ENCODE data around the gene FGFBP1.
A peak's percentile ranks its signal among the peaks of the same experiment; 100 is the strongest.

Gene FGFBP1

DNA sequence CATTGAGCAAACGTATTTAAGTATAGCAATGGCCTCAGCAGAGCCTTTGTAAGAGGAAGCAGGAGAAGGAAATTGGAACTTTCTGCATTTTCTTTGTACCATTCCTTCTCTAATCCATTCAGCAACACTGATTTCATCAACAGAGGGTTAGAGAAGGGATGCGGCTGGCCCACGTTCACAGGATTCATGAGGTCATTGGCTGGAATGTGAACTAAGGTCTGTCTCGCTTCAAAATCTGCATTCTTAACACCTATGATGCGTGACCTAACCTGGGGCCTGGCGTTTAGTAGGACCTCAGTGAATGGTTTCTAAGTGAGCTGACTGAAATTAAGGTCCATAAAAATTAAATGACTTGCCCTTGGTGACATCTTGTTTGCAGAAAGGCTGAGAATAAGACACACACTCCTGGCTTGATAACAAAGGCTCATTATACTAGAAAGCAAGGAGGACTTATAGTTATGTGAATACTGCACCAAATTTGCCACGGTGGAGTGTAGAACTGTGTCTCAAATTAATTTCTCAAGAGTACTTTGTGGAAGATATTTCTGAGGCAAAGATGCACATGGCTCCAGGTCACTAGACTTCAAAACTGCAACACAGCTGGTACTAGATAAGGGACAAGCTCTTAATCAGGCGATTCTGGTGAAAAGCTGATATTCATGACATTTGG is 25.4 kb downstream of the FGFBP1 start:
- no peak for DNase-seq (ENCODE audit: low read depth, low spot score)

DNA sequence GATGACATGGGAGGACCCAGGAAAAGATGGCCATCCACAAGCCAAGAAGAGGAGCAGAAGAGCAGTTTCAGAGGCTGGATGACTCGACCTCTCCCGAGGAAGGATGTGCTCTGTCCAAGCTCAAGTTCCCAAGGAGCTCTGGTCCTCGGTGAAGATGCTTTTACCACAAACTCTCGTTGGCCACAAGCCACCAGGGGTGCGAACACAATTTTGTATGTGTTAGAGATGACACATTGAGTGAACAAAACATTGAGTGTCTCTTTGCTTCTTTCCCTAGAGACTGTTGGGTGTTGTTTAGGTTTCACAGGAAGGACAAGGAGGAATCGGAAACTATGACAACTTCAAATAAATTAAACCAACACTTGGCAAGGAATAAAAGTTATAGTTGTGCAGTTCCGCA is 26.3 kb downstream of the FGFBP1 start:
- DNase-seq (ENCODE audit: low read depth, low spot score), result no peak

DNA sequence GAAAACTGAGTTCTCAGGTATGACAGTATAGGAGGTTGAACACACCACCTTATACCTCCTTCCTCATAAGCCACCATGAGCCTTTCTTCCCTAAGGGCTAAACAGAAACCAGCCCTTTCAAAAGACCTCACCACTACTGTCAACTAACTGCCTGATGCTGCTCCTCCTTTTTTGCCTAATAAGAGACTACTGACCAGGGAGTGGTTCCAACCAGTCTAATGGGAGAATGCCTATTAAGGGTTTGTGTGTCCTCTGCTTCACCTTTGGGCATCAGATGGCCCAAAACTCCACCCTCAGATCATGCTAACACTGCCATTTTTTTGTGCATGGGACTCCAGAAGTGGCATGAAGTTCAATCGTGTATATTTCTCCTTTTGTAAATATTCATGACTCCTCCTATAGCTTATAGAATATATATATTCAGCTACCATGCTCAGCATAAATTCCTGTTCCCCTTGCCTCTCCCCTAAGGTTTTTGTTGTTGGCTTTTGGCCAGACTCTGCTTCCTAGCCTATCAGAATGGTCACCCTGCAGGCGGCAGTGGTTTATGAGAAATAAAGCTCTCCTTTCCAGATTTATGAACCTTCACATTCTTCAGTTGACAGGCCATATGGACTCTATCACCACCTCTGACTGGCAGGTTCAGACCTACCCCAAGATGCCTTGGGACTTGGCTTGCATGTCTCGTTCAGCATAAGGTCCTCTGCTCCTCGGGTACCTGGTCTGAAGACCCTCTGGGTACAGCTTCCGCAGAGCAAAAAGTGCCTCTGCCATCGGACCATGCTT is 28.2 kb downstream of the FGFBP1 start:
- no peak for DNase-seq (ENCODE audit: low read depth, low spot score)

DNA sequence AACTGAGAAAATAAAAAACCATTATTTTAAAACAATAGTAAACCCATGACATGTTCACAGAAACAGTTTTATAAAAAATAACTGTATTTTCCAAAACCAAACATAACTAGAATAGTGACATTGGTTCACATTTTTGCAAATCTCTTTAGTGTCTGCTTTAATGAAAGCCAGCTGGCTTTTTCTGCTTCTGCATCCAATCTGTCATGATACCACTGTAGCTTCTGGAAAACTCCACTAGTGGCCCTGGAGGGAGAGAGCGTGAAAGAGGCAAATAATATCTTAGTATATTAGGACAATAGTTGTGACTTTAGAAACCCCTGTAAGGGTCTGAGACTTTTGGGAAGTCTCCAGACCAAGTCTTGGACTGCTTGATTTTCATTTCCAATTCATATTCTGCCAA is 31.1 kb downstream of the FGFBP1 start:
- DNase-seq (ENCODE audit: low read depth, low spot score), result no peak

DNA sequence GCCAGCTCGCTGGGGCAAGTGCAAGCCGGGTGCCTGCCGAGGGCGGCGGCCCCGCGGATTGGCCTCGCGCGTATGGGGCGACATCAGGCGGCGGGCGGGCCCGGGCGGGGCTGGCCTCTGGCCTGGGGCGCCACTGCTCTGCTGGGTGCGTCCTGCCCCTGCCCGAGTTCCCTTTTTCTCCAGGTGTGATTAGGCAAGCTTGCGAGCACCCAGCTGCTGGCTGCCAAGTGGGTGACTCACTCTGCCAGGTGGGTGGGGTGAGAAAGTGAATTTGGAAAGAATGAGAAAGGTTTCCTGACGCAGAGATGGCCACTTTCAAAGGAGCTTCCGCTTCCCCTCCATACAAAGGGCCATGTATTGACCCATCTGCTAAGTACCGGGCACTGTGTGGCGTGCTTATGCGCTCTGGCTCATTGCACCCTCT is 32.5 kb downstream of the FGFBP1 start:
- DNase-seq (ENCODE audit: low read depth, low spot score), result peak; percentile 82

DNA sequence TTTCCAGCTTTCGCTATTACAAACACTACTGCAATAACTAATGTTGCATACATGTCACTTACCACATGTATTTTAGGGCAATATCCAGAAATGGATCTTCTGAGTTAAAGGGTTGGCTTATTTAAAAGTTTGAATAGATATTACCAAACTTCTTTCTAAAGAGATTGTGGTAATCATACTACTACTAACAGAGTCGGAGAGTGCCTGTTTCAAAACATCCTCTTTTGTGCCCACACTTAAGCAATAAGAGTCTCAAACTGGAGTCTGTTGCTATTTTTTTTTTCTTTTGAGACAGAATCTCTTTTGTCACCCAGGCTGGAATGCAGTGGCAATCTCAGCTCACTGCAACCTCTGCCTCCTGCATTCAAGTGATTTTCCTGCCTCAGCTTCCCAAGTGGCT is 35.8 kb downstream of the FGFBP1 start:
- no peak for DNase-seq (ENCODE audit: low read depth, low spot score)

DNA sequence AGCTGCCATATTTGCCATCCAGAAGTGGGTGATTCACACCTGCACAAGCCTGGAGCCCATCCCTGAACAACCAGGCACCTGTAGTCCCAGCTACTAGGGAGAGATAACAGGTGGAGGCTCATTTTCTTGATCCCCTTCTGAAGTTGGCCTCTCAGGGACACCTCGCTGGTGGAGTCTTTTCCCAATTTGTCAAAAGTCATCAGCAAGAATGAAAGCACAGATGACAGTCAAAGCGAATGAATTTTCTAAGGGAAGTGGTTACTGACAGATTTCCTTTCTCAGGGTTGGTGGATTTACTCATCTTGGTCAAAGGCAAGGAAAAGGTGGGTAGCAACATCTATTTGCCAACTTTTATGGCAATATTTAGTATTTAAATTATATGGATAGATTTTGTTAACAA is 36.5 kb downstream of the FGFBP1 start:
- no peak for DNase-seq (ENCODE audit: low read depth, low spot score)

DNA sequence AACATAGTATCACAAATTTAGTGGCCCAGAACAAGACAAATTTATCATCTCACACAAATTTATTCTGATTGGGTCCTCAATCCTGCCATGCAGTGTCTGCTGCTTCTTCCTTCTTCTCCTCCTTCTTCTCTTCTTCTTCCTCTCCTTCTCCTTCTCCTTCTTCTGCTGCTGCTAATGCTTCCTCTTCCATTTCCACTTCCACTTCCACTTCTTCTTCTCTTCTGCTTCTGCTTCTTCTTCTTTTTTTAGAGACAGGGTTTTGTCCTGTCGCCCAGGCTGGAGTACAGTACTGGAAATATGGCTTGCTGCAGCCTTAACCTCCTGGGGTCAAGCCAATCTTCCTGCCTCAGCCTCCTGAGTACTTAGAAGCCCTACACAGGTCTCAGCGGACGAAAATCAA is 37.5 kb downstream of the FGFBP1 start:
- DNase-seq (ENCODE audit: low read depth, low spot score), result no peak

DNA sequence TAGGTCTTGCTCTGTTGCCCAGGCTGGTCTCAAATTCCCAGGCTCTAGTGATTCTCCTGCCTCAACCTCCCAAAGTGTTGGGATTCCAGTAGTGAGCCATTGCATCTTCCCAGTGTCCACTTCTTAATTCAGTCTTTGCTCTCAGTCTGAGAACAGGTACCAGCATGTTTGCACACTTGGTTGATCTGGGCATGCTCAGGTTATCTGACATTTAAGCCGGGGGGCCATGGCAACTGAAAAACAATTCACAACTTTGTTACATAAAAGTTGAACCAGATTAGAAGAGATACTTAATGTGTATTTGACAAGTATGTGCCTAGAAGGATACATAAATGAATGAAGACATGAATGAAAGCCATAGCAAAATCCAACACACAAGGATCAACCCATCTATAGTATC is 39.0 kb downstream of the FGFBP1 start:
- no peak for DNase-seq (ENCODE audit: low read depth, low spot score)

DNA sequence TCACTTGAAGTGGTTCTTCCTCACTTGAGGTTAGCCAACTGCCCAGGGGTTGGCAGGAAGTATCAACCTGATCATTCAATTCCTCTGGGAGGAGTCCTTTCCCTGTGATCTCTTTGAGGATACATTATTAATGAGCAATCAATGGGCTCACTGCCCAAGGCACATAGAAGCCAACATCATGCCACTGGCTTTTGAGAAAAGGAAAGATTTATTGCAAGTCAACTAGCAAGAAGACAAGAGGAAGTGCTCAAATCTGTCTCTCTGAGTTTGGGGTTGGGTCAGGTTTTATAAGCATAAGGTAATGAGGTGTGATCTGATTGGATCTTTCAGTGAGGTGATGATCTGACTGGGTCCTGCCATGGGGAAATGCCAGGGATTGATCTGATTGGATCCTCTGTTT is 39.6 kb downstream of the FGFBP1 start:
- DNase-seq (ENCODE audit: low read depth, low spot score), result no peak

DNA sequence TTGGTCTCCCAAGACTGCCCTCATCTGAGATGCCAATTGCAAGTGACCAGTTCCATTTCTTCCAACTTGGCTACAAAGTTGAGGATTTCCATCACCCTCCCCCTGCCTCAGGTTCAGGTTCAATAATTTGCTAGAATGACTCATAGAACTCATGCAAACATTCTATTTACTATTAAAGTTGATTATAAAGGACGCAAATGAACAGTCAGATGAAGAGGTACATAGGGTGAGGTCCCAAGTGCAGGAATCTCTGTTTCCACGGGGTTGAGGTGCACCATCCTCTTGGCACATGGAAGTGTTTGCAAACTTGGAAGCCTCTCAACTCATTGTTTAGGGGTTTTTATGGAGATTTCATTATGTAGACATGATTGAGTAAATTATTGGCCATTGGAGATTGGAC is 41.0 kb downstream of the FGFBP1 start:
- no peak for DNase-seq (ENCODE audit: low read depth, low spot score)

DNA sequence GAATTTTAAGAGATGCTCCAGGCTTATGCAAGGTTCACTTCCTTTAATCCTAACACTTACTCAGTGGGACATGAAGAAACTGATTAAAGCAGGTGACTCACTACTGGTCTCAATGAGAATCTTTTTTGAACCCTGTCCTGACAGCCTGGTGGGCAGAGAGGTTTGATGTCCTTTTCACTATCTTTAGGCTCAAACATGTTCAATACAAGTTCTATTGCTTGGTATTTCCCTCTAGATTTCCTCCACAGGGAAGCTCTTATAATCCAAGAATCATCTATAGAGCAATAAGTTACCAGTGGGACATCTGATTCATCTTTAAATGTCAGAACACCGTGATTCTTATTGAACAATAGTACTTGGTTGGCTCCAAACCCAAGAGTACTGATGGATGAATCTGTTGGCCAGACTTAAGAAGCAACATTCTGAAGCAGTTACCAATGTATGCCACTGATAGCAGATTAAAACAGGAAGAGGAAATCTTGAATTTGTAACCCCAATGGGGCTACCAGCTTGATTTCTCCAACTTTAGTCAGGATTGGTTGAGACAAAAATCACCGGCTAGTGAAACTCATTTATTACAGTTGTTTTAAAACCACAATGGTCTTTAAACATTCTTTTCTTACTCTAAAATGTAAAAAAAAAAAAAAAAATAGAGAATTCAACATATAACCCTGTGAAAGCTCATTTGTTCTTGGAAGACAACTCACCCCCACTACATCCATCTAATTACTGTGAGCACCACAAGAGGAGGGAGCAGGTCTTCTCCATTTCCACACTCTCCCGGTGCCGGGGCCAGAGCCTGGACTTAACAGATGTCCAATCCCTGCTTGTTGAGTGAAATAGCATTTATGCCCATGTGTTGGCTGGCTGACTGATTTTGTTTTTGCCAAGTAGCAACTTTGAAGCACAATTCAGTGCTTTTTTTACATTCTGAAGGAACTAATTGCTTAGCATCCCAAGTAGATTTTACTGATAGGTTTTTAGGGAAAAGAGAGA is 43.3 kb downstream of the FGFBP1 start:
- DNase-seq (ENCODE audit: low read depth, low spot score), result no peak

DNA sequence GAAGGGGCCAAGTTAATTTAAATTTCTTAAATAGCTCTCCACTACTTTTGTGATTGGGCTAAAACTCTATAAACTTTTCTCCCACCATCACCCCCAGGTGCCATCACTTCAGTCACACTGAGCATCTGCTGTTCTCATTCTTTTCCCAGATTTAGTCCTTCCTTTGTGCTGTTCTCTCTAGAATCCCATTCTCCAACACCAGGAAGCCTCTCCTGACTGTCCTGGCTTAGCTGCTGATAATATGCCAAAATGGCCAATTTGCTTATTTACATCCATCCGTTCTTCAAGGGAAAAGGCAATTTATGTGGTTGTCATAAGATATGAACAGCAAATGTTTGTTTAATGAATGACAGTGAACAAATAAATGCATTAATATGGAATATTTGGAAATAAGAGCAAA is 44.1 kb downstream of the FGFBP1 start:
- no peak for DNase-seq (ENCODE audit: low read depth, low spot score)

DNA sequence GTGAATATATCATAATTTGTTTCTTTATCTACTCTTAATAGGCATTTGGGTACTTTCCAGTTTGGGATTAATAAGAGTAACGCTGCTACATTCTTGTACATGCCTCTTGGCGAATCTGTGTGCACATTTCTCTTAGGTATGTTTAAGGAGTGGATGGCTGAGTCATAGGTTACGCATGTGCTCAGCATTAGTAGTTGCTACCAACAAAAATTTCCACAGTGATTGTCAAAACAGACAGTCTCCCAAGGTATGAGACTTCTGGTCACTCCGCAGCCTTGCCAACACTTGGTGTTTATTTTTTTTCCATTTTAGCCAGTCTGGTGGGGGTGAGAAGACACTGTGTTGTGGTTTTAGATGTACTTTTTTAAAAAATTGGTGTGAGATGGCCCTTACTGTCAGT is 44.6 kb downstream of the FGFBP1 start:
- DNase-seq (ENCODE audit: low read depth, low spot score), result no peak

DNA sequence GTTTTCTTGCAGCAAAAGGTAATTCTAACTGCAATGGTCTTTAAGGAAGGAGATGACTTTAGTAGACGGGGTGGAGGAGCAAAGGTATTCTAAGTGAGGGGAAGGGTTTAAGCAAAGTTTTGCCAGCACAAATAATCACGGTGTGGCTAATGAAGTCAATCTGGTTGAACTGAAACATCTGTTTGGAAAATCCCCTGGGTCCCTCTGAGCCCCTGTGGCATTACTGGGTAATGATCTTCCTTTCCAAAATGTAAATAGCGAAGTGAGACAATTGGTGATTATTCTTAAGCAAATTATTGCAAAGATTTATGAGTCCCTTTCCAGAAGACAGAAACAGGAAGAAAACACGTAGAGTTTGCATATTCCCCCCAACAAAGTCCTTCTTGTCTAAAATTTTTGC is 47.2 kb downstream of the FGFBP1 start:
- DNase-seq (ENCODE audit: low read depth, low spot score), result no peak

DNA sequence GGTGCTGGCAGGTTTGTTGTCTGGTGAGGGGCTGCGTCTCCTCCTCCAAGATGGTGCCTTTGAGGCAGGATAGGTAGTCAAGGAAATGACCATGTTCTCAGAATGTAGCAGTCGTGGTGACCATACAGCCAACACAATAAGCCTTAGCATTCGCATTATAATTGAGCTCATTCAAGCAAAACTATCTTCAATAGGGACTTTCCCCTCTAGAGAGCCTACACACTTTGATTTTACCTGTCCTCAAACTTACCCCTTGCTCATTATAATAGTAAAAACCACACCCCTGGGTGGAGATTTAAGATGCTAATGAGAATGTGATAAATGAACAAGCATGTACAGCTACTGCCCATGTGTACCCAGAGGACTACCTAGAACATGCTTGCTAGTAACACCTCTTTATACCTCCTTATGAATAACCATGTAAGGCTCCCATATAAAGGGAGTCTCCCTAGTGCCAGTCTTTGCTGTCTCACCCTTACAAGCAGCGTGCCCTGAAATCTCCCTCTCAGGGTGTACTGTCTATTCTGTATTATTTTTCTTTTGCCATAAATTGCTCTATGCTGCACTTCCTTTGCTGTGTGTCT is 48.2 kb downstream of the FGFBP1 start:
- DNase-seq (ENCODE audit: low read depth, low spot score), result no peak

DNA sequence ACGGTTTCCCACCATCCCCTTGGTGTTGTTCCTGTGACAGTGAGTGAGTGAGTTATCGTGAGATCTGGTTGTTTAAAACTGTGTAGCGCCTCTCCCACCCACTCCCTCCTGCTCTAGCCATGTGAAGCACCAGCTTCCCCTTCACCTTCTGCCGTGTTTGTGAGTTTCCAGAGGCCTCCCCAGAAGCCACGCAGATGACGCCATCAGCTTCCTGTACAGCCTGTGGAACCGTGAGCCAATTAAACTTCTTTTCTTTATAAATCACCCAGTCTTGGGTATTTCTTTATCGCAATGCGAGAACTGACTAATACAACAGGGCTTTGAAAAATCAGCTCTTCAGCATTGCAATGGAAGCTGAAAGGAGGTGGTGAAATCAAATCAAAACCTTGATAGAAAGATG is 50.0 kb downstream of the FGFBP1 start:
- DNase-seq (ENCODE audit: low read depth, low spot score), result no peak

Measured in iPS DF 19.7 (cell line).